HepG2 (cell line): ENCODE results near the gene MDH2. TPM values are rescaled to one million over a fixed set of nuclear protein-coding genes. Genes with fewer than 3 reads are reported as not detected.
A peak's percentile ranks its signal among the peaks of the same experiment; 100 is the strongest.

Experiments used
- ATAC-seq: fragments of 200-7000 bp; cut with Tn5 transposase; 3 replicates; pipeline ENCODE4 v1.9.1; 2020; ENCODE audit warnings: mild to moderate bottlenecking, moderate library complexity
- BruUV-seq: library from RNA; stranded (reverse); fragments of 400-500 nt; replicated peaks from 2 replicates; lab custom pipeline; 2021; lab: Mats Ljungman, UMichigan
- CTCF ChIA-PET: fragments of 300-600 bp; formaldehyde crosslinking; extraction: SDS; loops from one replicate; lab custom pipeline; 2021; ENCODE audit warnings: low total read pairs, inconsistent platforms, low intra/inter-chr PET ratio; lab: Yijun Ruan, JAX
- POLR2A ChIA-PET: fragments of 350-600 bp; sonication (Branson Sonifier 250); formaldehyde crosslinking; loops from one replicate; lab custom pipeline; 2020; ENCODE audit warnings: antibody characterized with exemption, inconsistent platforms; lab: Yijun Ruan, JAX
- DNase-seq: peaks from one replicate; pipeline ENCODE4 v3.0.0-alpha.2; 2015; ENCODE audit warnings: low spot score
- FAIRE-seq: peaks from 3 replicates; lab custom pipeline; 2011; peaks lifted over from hg19 to GRCh38; lab: Jason Lieb, UNC
- H2AFZ ChIP-seq: one replicate; pipeline ENCODE4 v1.6.1; 2011; ENCODE audit warnings: low read length, inconsistent platforms
- H3K27ac ChIP-seq: fragments of 300-600 bp; 3 replicates; pipeline ENCODE4 v1.8.0; 2011; ENCODE audit warnings: mixed run types, mild to moderate bottlenecking, mixed read lengths, low read length, inconsistent platforms; ENCODE audit not compliant: insufficient read depth; ENCODE audit errors: extremely low read length
- H3K27me3 ChIP-seq, 2 experiments: fragments of 200-600 bp in 1 of 2; 2 replicates in 1 of 2; 3 replicates in 1 of 2; pipeline versions ENCODE4 v1.6.0 to v1.8.0; 2011; ENCODE audit warnings: low read length in 2 of 2, mild to moderate bottlenecking in 2 of 2, moderate library complexity in 2 of 2, inconsistent platforms in 1 of 2; ENCODE audit not compliant: insufficient read depth in 2 of 2, control insufficient read depth in 1 of 2
- H3K36me3 ChIP-seq, 2 experiments: fragments of 200-600 bp in 1 of 2; replicated peaks in 1 of 2; 2 replicates in 1 of 2; 3 replicates in 1 of 2; pipeline versions ENCODE4 v1.5.1 to v1.8.0; 2011; ENCODE audit warnings: low read length in 2 of 2, inconsistent platforms in 1 of 2; ENCODE audit not compliant: insufficient read depth in 2 of 2, control insufficient read depth in 1 of 2
- H3K4me1 ChIP-seq: 2 replicates; pipeline ENCODE4 v1.5.1; 2012; ENCODE audit warnings: low read length, inconsistent platforms; ENCODE audit not compliant: insufficient read depth
- H3K4me2 ChIP-seq: 2 replicates; pipeline ENCODE4 v1.6.0; 2011; ENCODE audit warnings: low read depth, low read length, inconsistent platforms
- H3K4me3 ChIP-seq, 3 experiments: fragments of 200-600 bp in 1 of 3; sonication (generic), shearing (Covaris generic) in 1 of 3; replicated peaks in 1 of 3; 2 replicates each; pipeline ENCODE4 v1.5.1; 2011 to 2016; ENCODE audit warnings: low read length in 3 of 3, inconsistent platforms in 2 of 3, low read depth in 2 of 3, mild to moderate bottlenecking in 2 of 3, control low read depth in 1 of 3, mixed read lengths in 1 of 3; ENCODE audit not compliant: insufficient read depth in 1 of 3
- H3K79me2 ChIP-seq: one replicate; pipeline ENCODE4 v1.6.1; 2011; ENCODE audit warnings: low read length, inconsistent platforms; ENCODE audit not compliant: insufficient read depth
- H3K9ac ChIP-seq: 2 replicates; pipeline ENCODE4 v1.6.0; 2011; ENCODE audit warnings: mild to moderate bottlenecking, low read depth, low read length, inconsistent platforms; ENCODE audit not compliant: insufficient read depth
- H3K9me3 ChIP-seq: 2 replicates; pipeline ENCODE4 v1.5.1; 2012; ENCODE audit warnings: mild to moderate bottlenecking, low read length
- H4K20me1 ChIP-seq: 2 replicates; pipeline ENCODE4 v1.6.0; 2011; ENCODE audit warnings: inconsistent platforms, mild to moderate bottlenecking, low read length, moderate library complexity; ENCODE audit not compliant: insufficient read depth
- AGO2 ChIP-seq: fragments of 200-400 bp; formaldehyde crosslinking; optimal IDR thresholded peaks from 2 replicates; pipeline ENCODE3; 2017; ENCODE audit warnings: mild to moderate bottlenecking, low read depth, low read length, moderate library complexity
- NFIB ChIP-seq: sonication (generic); formaldehyde crosslinking; IDR thresholded peaks from 2 replicates; pipeline ENCODE4 v1.9.0; 2021; ENCODE audit warnings: missing genetic modification reagents, mild to moderate bottlenecking, borderline replicate concordance
- RBFOX2 ChIP-seq: fragments of 200-400 bp; formaldehyde crosslinking; IDR thresholded peaks from 2 replicates; pipeline ENCODE4 v1.6.1; 2017; ENCODE audit warnings: low read depth, mild to moderate bottlenecking, low read length
- ZNF337 ChIP-seq: sonication (generic); formaldehyde crosslinking; IDR thresholded peaks from 2 replicates; pipeline ENCODE4 v1.5.1; 2020; ENCODE audit warnings: missing genetic modification reagents, low read depth, mild to moderate bottlenecking, borderline replicate concordance
- WGBS: methylation state at CpG from one replicate; pipeline ENCODE4 v1.1.6; 2017; ENCODE audit warnings: low lambda C conversion rate; 5-methylcytosine and 5-hydroxymethylcytosine counted together
- in situ Hi-C: cut with HindIII; loops from 2 replicates; pipeline ENCODE4 v1.10.0; 2017; ENCODE audit warnings: low pct_unique_long_range_greater_than_20kb; ENCODE audit not compliant: extremely low pct_ligation_motif_present
- intact Hi-C: fragments of 100-400 bp; cut with micrococcal nuclease; formaldehyde crosslinking; loops from one replicate; pipeline ENCODE4 v1.10.0; 2022; ENCODE audit not compliant: unreplicated experiment
- polyA plus RNA-seq, 8 experiments: library from polyadenylated mRNA; depleted of rRNA in 3 of 8; stranded (reverse) in 7 of 8; unstranded in 1 of 8; fragments of >200 nt; fragmentation: Illumina TruSeq in 4 of 8; extraction: Trizol in 4 of 8; gene quantifications; 2 replicates each; pipeline versions ENCODE4 v1.2.1 to v1.2.3, GENCODE V29; 2011 to 2016; ENCODE audit warnings: low read depth in 4 of 8, missing spikeins in 1 of 8, mixed read lengths in 1 of 8; ENCODE audit not compliant: insufficient read depth in 1 of 8
- total RNA-seq, 5 experiments: library from RNA; depleted of rRNA; stranded (reverse); fragments of >200 nt; fragmentation: Illumina TruSeq; extraction: Trizol; gene quantifications; 2 replicates each; pipeline ENCODE4 v1.2.3, GENCODE V29; 2016; ENCODE audit warnings: low read depth in 1 of 5
- TF ChIP-seq, protein P1 (sequence below): IDR thresholded peaks from 2 replicates; pipeline ENCODE4 v1.6.1; 2016; ENCODE audit warnings: low read depth
- TF ChIP-seq, protein P2 (sequence below): sonication (generic); formaldehyde crosslinking; IDR thresholded peaks from 2 replicates; pipeline ENCODE4 v1.5.1; 2020; ENCODE audit warnings: mild to moderate bottlenecking, missing genetic modification reagents, moderate library complexity

MDH2 gene
- total and polyA plus RNA-seq, 2 of the 13 experiments (the other 11 are each of a cell fraction or from before 2014, with no cell fraction given) = 81.4 to 90.3 TPM

DNA sequence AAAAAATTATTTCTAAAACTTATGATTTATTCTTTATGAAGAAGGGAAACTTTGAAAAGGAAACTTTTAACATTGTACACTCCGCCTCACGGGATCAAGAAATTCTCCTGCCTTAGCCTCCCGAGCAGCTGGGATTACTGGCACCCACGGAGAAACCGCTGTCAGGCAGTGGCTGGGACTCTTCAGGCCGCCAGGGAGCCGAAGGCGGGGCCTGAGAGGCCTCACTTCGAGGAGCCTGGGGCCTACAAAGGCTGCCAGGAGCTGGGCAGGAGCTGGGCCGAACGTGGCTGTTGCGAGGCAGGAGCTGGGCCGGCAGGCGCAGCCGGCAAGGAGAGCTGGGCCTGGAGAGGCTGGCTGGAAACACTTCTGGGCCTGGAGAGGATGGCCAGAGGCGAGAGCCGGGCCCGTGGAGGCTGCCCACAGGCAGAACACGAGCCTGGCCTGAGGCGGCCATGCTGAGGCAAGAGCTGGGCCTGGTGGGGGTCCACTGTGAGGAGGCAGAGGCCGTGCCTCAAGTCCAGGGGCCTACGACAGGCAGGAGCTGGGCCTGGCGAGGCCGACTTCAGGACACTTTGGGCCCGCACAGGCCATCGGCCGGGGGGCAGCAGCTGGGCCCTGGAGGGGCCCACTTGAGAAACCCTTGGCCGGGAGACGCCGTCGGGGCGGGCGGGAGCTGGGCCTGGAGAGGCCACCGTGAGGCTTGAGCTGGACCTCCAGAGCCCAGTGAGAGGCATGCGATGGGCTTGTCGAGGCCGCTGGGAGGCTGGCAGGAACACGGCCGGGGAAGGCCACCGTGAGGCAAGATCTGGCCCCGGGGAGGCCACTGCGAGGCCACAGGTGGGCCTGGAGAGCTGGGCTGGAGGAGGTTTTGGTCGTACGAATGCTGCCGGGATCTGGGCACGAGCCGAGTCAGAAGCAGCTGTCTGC lies 23.7 kb downstream of the MDH2 start:
- in situ Hi-C loops (no loop called here), intact Hi-C loops (no loop called here)
- ChIA-PET CTCF (no interaction called here), POLR2A (no interaction called here)
- H3K4me3 ChIP-seq = no peak overlapping the region
- H3K9ac ChIP-seq = no peak overlapping the region
- BruUV-seq = no TSS peak
- H3K79me2 ChIP-seq = no peaks in the 10 kb centered on the region
- no peaks in the 10 kb centered on the region; the same call in 1 of the 2 replicates for H4K20me1 ChIP-seq
- H3K4me1 ChIP-seq = peaks cover 14% of the 10 kb centered on the region
- peak; percentile 61 for TF ChIP-seq AGO2
- TF ChIP-seq, protein P1, sequence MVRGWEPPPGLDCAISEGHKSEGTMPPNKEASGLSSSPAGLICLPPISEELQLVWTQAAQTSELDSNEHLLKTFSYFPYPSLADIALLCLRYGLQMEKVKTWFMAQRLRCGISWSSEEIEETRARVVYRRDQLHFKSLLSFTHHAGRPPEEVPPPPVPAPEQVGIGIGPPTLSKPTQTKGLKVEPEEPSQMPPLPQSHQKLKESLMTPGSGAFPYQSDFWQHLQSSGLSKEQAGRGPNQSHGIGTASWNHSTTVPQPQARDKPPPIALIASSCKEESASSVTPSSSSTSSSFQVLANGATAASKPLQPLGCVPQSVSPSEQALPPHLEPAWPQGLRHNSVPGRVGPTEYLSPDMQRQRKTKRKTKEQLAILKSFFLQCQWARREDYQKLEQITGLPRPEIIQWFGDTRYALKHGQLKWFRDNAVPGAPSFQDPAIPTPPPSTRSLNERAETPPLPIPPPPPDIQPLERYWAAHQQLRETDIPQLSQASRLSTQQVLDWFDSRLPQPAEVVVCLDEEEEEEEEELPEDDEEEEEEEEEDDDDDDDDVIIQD (CRISPR knock-in tag) = no peak
- 0 out of 2 replicates have a peak, but pooled peaks have one; percentile 26 for TF ChIP-seq NFIB (CRISPR knock-in tag)
- TF ChIP-seq ZNF337 (CRISPR knock-in tag) = no peak
- peak; percentile 58; the same call in 1 of the 2 replicates for TF ChIP-seq RBFOX2
- TF ChIP-seq, protein P2, sequence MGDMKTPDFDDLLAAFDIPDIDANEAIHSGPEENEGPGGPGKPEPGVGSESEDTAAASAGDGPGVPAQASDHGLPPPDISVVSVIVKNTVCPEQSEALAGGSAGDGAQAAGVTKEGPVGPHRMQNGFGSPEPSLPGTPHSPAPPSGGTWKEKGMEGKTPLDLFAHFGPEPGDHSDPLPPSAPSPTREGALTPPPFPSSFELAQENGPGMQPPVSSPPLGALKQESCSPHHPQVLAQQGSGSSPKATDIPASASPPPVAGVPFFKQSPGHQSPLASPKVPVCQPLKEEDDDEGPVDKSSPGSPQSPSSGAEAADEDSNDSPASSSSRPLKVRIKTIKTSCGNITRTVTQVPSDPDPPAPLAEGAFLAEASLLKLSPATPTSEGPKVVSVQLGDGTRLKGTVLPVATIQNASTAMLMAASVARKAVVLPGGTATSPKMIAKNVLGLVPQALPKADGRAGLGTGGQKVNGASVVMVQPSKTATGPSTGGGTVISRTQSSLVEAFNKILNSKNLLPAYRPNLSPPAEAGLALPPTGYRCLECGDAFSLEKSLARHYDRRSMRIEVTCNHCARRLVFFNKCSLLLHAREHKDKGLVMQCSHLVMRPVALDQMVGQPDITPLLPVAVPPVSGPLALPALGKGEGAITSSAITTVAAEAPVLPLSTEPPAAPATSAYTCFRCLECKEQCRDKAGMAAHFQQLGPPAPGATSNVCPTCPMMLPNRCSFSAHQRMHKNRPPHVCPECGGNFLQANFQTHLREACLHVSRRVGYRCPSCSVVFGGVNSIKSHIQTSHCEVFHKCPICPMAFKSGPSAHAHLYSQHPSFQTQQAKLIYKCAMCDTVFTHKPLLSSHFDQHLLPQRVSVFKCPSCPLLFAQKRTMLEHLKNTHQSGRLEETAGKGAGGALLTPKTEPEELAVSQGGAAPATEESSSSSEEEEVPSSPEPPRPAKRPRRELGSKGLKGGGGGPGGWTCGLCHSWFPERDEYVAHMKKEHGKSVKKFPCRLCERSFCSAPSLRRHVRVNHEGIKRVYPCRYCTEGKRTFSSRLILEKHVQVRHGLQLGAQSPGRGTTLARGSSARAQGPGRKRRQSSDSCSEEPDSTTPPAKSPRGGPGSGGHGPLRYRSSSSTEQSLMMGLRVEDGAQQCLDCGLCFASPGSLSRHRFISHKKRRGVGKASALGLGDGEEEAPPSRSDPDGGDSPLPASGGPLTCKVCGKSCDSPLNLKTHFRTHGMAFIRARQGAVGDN = peak; percentile 24
- no peaks in the 10 kb centered on the region for H3K9me3 ChIP-seq
- no peaks in the 10 kb centered on the region for H3K27me3 ChIP-seq
- ATAC-seq (no peak), FAIRE-seq (no peak), DNase-seq (no peak)
- no peak overlapping the region for H3K27ac ChIP-seq
- H3K36me3 ChIP-seq = peaks cover 34 to 42% of the 10 kb centered on the region in 2 experiments; a peak in 4 of 5 replicates
- H2AFZ ChIP-seq = no peak overlapping the region
- H3K4me2 ChIP-seq = no peak overlapping the region
- WGBS = 94% methylated on average over 42 of the region's 47 CpGs
